HEK293 (cell line): ENCODE data around the gene SUPV3L1.

Experiments
- CTCF ChIA-PET: fragments of 350-600 bp; formaldehyde crosslinking; extraction: SDS; loops from one replicate; lab custom pipeline; 2021; ENCODE audit warnings: antibody characterized with exemption; lab: Yijun Ruan, JAX
- POLR2A ChIA-PET: fragments of 300-600 bp; formaldehyde crosslinking; extraction: SDS; loops from one replicate; lab custom pipeline; 2020; ENCODE audit warnings: antibody characterized with exemption, inconsistent platforms; lab: Yijun Ruan, JAX
- H3K27ac ChIP-seq: fragments of 200-500 bp; sonication (Bioruptor generic); 2 replicates; pipeline ENCODE4 v1.5.1; 2014; ENCODE audit warnings: low read depth, low read length, control low read depth, inconsistent platforms; ENCODE audit errors: extremely low read depth
- H3K36me3 ChIP-seq, 2 experiments: fragments of 200-500 bp in 1 of 2; sonication (Bioruptor generic) in 1 of 2; 1 replicate in 1 of 2; 2 replicates in 1 of 2; pipeline ENCODE4 v1.5.1; 2014 to 2017; ENCODE audit warnings: inconsistent platforms in 2 of 2, low read length in 2 of 2; ENCODE audit not compliant: control insufficient read depth in 2 of 2, insufficient read depth in 1 of 2
- H3K4me1 ChIP-seq: fragments of 200-500 bp; sonication (Bioruptor generic); 2 replicates; pipeline ENCODE4 v1.5.1; 2014; ENCODE audit warnings: mild to moderate bottlenecking, low read length, inconsistent platforms; ENCODE audit not compliant: control insufficient read depth, insufficient read depth
- H3K4me3 ChIP-seq: 2 replicates; pipeline ENCODE4 v1.5.1; 2011; ENCODE audit warnings: low read depth, mild to moderate bottlenecking, control low read depth, low read length, moderate library complexity
- H3K9me3 ChIP-seq: fragments of 200-500 bp; sonication (Bioruptor generic); 2 replicates; pipeline ENCODE4 v1.5.1; 2014; ENCODE audit warnings: low read depth, low read length, inconsistent platforms; ENCODE audit not compliant: control insufficient read depth, insufficient read depth
- GLIS1 ChIP-seq: fragments of 450-650 bp; formaldehyde crosslinking; IDR thresholded peaks from 2 replicates; pipeline ENCODE4 v1.5.1; 2016; ENCODE audit warnings: missing biosample characterization, missing genetic modification characterization
- ZBTB20 ChIP-seq: fragments of 450-650 bp; formaldehyde crosslinking; IDR thresholded peaks from 2 replicates; pipeline ENCODE4 v1.5.1; 2016; ENCODE audit warnings: missing biosample characterization, missing genetic modification characterization
- ZBTB8A ChIP-seq: fragments of 450-650 bp; formaldehyde crosslinking; IDR thresholded peaks from 2 replicates; pipeline ENCODE4 v1.5.1; 2016; ENCODE audit warnings: missing biosample characterization, missing genetic modification characterization
- ZFP69B ChIP-seq: fragments of 450-650 bp; formaldehyde crosslinking; IDR thresholded peaks from 2 replicates; pipeline ENCODE4 v1.5.1; 2016; ENCODE audit warnings: missing biosample characterization, missing genetic modification characterization
- ZNF121 ChIP-seq: fragments of 450-650 bp; formaldehyde crosslinking; IDR thresholded peaks from 2 replicates; pipeline ENCODE4 v1.5.1; 2016; ENCODE audit warnings: missing biosample characterization, missing genetic modification characterization
- ZNF133 ChIP-seq: fragments of 450-650 bp; formaldehyde crosslinking; IDR thresholded peaks from 2 replicates; pipeline ENCODE4 v1.5.1; 2016; ENCODE audit warnings: missing biosample characterization, missing genetic modification characterization
- ZNF211 ChIP-seq: fragments of 450-650 bp; formaldehyde crosslinking; IDR thresholded peaks from 2 replicates; pipeline ENCODE4 v1.5.1; 2016; ENCODE audit warnings: low read depth, missing biosample characterization, missing genetic modification characterization
- ZNF248 ChIP-seq: fragments of 450-650 bp; formaldehyde crosslinking; IDR thresholded peaks from 2 replicates; pipeline ENCODE4 v1.5.1; 2017; ENCODE audit warnings: missing biosample characterization, missing genetic modification characterization
- ZNF302 ChIP-seq: fragments of 450-650 bp; formaldehyde crosslinking; IDR thresholded peaks from 2 replicates; pipeline ENCODE4 v1.5.1; 2016; ENCODE audit warnings: missing biosample characterization, missing genetic modification characterization, low read depth
- ZNF521 ChIP-seq: fragments of 450-650 bp; formaldehyde crosslinking; IDR thresholded peaks from 2 replicates; pipeline ENCODE4 v1.5.1; 2017; ENCODE audit warnings: missing biosample characterization, mild to moderate bottlenecking, missing genetic modification characterization
- ZNF529 ChIP-seq: fragments of 450-650 bp; formaldehyde crosslinking; IDR thresholded peaks from 2 replicates; pipeline ENCODE4 v1.5.1; 2017; ENCODE audit warnings: missing genetic modification characterization, missing biosample characterization; ENCODE audit not compliant: insufficient replicate concordance
- ZNF629 ChIP-seq: fragments of 450-650 bp; formaldehyde crosslinking; IDR thresholded peaks from 2 replicates; pipeline ENCODE4 v1.5.1; 2017; ENCODE audit warnings: missing biosample characterization, missing genetic modification characterization
- ZNF664 ChIP-seq: fragments of 450-650 bp; formaldehyde crosslinking; IDR thresholded peaks from 2 replicates; pipeline ENCODE4 v1.5.1; 2016; ENCODE audit warnings: missing biosample characterization, missing genetic modification characterization
- TF ChIP-seq, protein P1 (sequence below): fragments of 450-650 bp; formaldehyde crosslinking; IDR thresholded peaks from 2 replicates; pipeline ENCODE4 v1.5.1; 2016; ENCODE audit warnings: missing biosample characterization, missing genetic modification characterization
- TF ChIP-seq, protein P2 (sequence below): fragments of 450-650 bp; formaldehyde crosslinking; IDR thresholded peaks from 2 replicates; pipeline ENCODE4 v1.5.1; 2017; ENCODE audit warnings: missing biosample characterization, missing genetic modification characterization
- TF ChIP-seq, protein P3 (sequence below): fragments of 450-650 bp; formaldehyde crosslinking; IDR thresholded peaks from 2 replicates; pipeline ENCODE4 v1.5.1; 2016; ENCODE audit warnings: missing biosample characterization, missing genetic modification characterization
- TF ChIP-seq, protein P4 (sequence below): fragments of 450-650 bp; formaldehyde crosslinking; IDR thresholded peaks from 2 replicates; pipeline ENCODE4 v1.5.1; 2016; ENCODE audit warnings: missing biosample characterization, missing genetic modification characterization
- TF ChIP-seq, protein P5 (sequence below): fragments of 450-650 bp; formaldehyde crosslinking; IDR thresholded peaks from 2 replicates; pipeline ENCODE4 v1.5.1; 2016; ENCODE audit warnings: missing biosample characterization, missing genetic modification characterization, borderline replicate concordance

SUPV3L1 gene

DNA sequence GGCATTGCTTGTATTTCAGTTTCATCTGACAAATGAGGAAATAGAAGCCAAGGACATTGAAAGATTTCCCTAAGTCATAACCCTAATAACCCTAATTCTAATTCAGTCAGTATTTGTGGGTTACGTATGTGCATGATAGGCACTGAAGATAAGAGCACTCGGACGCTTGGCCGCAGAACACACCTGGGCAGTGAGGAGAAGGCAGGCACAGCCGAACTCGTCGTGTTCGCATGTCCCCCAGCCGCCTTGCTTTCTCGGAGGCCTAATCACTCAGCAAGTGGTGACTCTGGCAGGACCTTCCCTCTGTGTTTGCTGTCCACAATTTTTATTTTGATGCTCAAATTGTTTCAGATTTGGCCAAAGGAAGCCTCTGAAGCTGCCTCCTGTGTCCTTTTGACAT, 63.8 kb downstream of the SUPV3L1 start (continued):
- TF ChIP-seq ZNF211 (tag by site-specific recombination) (no peak), ZNF302 (tag by site-specific recombination) (no peak), ZFP69B (no peak)
- TF ChIP-seq, protein P1, sequence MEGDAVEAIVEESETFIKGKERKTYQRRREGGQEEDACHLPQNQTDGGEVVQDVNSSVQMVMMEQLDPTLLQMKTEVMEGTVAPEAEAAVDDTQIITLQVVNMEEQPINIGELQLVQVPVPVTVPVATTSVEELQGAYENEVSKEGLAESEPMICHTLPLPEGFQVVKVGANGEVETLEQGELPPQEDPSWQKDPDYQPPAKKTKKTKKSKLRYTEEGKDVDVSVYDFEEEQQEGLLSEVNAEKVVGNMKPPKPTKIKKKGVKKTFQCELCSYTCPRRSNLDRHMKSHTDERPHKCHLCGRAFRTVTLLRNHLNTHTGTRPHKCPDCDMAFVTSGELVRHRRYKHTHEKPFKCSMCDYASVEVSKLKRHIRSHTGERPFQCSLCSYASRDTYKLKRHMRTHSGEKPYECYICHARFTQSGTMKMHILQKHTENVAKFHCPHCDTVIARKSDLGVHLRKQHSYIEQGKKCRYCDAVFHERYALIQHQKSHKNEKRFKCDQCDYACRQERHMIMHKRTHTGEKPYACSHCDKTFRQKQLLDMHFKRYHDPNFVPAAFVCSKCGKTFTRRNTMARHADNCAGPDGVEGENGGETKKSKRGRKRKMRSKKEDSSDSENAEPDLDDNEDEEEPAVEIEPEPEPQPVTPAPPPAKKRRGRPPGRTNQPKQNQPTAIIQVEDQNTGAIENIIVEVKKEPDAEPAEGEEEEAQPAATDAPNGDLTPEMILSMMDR (tag by site-specific recombination) = no peak

DNA sequence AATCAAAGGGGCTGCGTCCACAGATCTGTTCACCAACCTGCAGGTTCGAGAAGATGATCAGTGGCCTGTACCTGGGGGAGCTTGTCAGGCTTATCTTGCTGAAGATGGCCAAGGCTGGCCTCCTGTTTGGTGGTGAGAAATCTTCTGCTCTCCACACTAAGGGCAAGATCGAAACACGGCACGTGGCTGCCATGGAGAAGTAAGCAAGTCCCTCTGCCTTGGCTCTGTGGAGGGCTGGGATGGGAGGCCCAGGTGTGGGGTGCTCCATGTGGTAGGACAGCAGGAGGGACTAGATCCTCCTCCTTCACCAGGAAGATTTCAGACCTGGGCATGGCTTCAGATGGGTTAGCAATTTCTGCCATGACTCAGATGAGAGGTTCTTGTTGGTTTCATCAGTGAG, 66.0 kb downstream of the SUPV3L1 start:
- ChIA-PET CTCF (no interaction called here), POLR2A (no interaction called here)
- Histone ChIP-seq H3K9me3 (no peaks in the 10 kb centered on the region), H3K4me1 (no peaks in the 10 kb centered on the region), H3K27ac (no peak overlapping the region), H3K36me3 (no peaks in the 10 kb centered on the region), H3K4me3 (no peak overlapping the region)
- TF ChIP-seq ZNF629 (tag by site-specific recombination) = no peak
- no peak for TF ChIP-seq ZNF121 (tag by site-specific recombination)
- no peak for TF ChIP-seq ZBTB20
- TF ChIP-seq, protein P2, sequence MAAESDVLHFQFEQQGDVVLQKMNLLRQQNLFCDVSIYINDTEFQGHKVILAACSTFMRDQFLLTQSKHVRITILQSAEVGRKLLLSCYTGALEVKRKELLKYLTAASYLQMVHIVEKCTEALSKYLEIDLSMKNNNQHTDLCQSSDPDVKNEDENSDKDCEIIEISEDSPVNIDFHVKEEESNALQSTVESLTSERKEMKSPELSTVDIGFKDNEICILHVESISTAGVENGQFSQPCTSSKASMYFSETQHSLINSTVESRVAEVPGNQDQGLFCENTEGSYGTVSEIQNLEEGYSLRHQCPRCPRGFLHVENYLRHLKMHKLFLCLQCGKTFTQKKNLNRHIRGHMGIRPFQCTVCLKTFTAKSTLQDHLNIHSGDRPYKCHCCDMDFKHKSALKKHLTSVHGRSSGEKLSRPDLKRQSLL = no peak
- no peak for TF ChIP-seq ZNF248 (tag by site-specific recombination)
- TF ChIP-seq, protein P1 (tag by site-specific recombination) = no peak
- no peak for TF ChIP-seq ZNF529
- TF ChIP-seq, protein P3, sequence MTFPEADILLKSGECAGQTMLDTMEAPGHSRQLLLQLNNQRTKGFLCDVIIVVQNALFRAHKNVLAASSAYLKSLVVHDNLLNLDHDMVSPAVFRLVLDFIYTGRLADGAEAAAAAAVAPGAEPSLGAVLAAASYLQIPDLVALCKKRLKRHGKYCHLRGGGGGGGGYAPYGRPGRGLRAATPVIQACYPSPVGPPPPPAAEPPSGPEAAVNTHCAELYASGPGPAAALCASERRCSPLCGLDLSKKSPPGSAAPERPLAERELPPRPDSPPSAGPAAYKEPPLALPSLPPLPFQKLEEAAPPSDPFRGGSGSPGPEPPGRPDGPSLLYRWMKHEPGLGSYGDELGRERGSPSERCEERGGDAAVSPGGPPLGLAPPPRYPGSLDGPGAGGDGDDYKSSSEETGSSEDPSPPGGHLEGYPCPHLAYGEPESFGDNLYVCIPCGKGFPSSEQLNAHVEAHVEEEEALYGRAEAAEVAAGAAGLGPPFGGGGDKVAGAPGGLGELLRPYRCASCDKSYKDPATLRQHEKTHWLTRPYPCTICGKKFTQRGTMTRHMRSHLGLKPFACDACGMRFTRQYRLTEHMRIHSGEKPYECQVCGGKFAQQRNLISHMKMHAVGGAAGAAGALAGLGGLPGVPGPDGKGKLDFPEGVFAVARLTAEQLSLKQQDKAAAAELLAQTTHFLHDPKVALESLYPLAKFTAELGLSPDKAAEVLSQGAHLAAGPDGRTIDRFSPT (tag by site-specific recombination) = no peak

DNA sequence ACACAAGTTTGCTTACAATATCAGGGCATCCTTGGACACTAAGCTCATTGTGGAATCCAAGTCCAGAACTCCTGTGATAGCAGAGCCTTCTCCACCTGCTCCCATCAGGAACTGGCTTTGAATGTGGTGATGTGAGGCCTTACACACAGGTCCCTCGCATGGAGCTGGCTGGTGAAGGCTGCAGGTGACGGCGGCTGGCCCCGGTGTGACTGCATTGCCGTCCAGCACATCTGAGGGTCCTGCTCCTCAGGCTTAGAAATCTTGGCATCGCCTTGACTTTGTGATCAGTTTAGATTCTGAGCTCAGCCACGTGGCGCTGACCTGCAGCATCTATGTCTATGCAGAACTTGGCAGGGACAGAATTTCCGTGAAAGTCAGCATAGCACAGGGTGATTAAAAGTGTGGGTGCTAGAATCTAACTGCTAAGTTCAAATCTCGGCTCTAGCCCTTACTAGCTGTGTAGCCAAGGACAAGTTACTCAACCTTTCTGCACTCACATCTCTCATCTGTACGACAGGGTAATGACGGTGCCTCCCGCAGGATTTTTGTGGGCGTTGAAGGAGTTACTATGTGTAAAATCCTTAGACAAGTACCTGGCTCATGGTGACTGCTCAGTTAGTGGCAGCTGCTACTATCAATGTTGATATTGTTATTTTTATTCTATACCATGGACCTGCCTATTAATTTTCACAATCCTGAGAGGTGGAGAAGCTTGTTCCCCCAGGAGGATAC, 66.7 kb downstream of the SUPV3L1 start:
- no peaks in the 10 kb centered on the region for H3K36me3 ChIP-seq
- POLR2A ChIA-PET = no interaction called here
- CTCF ChIA-PET = interaction anchor here (1.3 kb wide), 1 partner anchor 159 kb away, joined by 3 read pairs; no protein-coding TSS in a partner anchor
- H3K9me3 ChIP-seq = no peaks in the 10 kb centered on the region
- H3K27ac ChIP-seq = no peak overlapping the region
- H3K4me3 ChIP-seq = no peak overlapping the region
- H3K4me1 ChIP-seq = no peaks in the 10 kb centered on the region
- no peak for TF ChIP-seq ZNF664 (tag by site-specific recombination)
- TF ChIP-seq, protein P4, sequence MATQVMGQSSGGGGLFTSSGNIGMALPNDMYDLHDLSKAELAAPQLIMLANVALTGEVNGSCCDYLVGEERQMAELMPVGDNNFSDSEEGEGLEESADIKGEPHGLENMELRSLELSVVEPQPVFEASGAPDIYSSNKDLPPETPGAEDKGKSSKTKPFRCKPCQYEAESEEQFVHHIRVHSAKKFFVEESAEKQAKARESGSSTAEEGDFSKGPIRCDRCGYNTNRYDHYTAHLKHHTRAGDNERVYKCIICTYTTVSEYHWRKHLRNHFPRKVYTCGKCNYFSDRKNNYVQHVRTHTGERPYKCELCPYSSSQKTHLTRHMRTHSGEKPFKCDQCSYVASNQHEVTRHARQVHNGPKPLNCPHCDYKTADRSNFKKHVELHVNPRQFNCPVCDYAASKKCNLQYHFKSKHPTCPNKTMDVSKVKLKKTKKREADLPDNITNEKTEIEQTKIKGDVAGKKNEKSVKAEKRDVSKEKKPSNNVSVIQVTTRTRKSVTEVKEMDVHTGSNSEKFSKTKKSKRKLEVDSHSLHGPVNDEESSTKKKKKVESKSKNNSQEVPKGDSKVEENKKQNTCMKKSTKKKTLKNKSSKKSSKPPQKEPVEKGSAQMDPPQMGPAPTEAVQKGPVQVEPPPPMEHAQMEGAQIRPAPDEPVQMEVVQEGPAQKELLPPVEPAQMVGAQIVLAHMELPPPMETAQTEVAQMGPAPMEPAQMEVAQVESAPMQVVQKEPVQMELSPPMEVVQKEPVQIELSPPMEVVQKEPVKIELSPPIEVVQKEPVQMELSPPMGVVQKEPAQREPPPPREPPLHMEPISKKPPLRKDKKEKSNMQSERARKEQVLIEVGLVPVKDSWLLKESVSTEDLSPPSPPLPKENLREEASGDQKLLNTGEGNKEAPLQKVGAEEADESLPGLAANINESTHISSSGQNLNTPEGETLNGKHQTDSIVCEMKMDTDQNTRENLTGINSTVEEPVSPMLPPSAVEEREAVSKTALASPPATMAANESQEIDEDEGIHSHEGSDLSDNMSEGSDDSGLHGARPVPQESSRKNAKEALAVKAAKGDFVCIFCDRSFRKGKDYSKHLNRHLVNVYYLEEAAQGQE (tag by site-specific recombination) = no peak
- no peak for TF ChIP-seq ZBTB8A (tag by site-specific recombination)
- TF ChIP-seq, protein P5, sequence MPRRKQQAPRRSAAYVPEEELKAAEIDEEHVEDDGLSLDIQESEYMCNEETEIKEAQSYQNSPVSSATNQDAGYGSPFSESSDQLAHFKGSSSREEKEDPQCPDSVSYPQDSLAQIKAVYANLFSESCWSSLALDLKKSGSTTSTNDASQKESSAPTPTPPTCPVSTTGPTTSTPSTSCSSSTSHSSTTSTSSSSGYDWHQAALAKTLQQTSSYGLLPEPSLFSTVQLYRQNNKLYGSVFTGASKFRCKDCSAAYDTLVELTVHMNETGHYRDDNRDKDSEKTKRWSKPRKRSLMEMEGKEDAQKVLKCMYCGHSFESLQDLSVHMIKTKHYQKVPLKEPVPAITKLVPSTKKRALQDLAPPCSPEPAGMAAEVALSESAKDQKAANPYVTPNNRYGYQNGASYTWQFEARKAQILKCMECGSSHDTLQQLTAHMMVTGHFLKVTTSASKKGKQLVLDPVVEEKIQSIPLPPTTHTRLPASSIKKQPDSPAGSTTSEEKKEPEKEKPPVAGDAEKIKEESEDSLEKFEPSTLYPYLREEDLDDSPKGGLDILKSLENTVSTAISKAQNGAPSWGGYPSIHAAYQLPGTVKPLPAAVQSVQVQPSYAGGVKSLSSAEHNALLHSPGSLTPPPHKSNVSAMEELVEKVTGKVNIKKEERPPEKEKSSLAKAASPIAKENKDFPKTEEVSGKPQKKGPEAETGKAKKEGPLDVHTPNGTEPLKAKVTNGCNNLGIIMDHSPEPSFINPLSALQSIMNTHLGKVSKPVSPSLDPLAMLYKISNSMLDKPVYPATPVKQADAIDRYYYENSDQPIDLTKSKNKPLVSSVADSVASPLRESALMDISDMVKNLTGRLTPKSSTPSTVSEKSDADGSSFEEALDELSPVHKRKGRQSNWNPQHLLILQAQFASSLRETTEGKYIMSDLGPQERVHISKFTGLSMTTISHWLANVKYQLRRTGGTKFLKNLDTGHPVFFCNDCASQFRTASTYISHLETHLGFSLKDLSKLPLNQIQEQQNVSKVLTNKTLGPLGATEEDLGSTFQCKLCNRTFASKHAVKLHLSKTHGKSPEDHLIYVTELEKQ (tag by site-specific recombination) = no peak
- TF ChIP-seq GLIS1 (tag by site-specific recombination) = no peak
- TF ChIP-seq ZNF133 (tag by site-specific recombination) = no peak
- no peak for TF ChIP-seq ZNF521
- no peak for TF ChIP-seq ZNF529
